Neural crest cell (in vitro differentiated cells): Measurements from ENCODE around the gene CCL16. TPM values are rescaled to one million over a fixed set of nuclear protein-coding genes. Genes with fewer than 3 reads are reported as not detected.
"Not testable (repeated sequence)": the region's sequence is repeated elsewhere in the genome, so short reads cannot be mapped to it uniquely, and the experiment has no call there.

ENCODE experiments used
- DNase-seq: peaks from one replicate; pipeline ENCODE4 v3.0.0; 2021; ENCODE audit warnings: low read depth, mixed read lengths, low spot score
- H3K27ac Mint-ChIP-seq: one replicate; pipeline ENCODE4 v1.8.0; 2021; ENCODE audit warnings: mild to moderate bottlenecking, mixed read lengths; ENCODE audit not compliant: unreplicated experiment
- H3K27me3 Mint-ChIP-seq: 2 replicates; pipeline ENCODE4 v1.8.0; 2021; ENCODE audit warnings: low read depth, mild to moderate bottlenecking, mixed read lengths
- H3K36me3 Mint-ChIP-seq: 2 replicates; pipeline ENCODE4 v1.8.0; 2021; ENCODE audit warnings: low read depth, mild to moderate bottlenecking, mixed read lengths
- H3K4me1 Mint-ChIP-seq: 2 replicates; pipeline ENCODE4 v1.8.0; 2021; ENCODE audit warnings: mixed read lengths
- H3K4me3 Mint-ChIP-seq: one replicate; pipeline ENCODE4 v1.8.0; 2021; ENCODE audit warnings: mild to moderate bottlenecking, mixed read lengths
- H3K9me3 Mint-ChIP-seq: 2 replicates; pipeline ENCODE4 v1.8.0; 2021; ENCODE audit warnings: mixed read lengths
- total RNA-seq: library from RNA; stranded (reverse); gene quantifications from 2 replicates; pipeline ENCODE4 v1.2.1, GENCODE V29; 2021
- TF ChIP-seq, protein P1 (sequence below): fragments of 200-600 bp; sonication (generic); conservative IDR thresholded peaks from 2 replicates; pipeline ENCODE4 v1.5.0; 2021; ENCODE audit warnings: antibody characterized with exemption, mild to moderate bottlenecking

The CCL16 gene
- total RNA-seq, 1 donor from 2014 or later: not detected

- TF ChIP-seq, protein P1, sequence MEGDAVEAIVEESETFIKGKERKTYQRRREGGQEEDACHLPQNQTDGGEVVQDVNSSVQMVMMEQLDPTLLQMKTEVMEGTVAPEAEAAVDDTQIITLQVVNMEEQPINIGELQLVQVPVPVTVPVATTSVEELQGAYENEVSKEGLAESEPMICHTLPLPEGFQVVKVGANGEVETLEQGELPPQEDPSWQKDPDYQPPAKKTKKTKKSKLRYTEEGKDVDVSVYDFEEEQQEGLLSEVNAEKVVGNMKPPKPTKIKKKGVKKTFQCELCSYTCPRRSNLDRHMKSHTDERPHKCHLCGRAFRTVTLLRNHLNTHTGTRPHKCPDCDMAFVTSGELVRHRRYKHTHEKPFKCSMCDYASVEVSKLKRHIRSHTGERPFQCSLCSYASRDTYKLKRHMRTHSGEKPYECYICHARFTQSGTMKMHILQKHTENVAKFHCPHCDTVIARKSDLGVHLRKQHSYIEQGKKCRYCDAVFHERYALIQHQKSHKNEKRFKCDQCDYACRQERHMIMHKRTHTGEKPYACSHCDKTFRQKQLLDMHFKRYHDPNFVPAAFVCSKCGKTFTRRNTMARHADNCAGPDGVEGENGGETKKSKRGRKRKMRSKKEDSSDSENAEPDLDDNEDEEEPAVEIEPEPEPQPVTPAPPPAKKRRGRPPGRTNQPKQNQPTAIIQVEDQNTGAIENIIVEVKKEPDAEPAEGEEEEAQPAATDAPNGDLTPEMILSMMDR: peak; percentile 80
- no peak overlapping the region for H3K4me3 Mint-ChIP-seq
- peak; percentile 57 for DNase-seq
- no peaks in the 10 kb centered on the region for H3K4me1 Mint-ChIP-seq
- H3K9me3 Mint-ChIP-seq: no peaks in the 10 kb centered on the region
- no peaks in the 10 kb centered on the region for H3K36me3 Mint-ChIP-seq
- no peak overlapping the region for H3K27ac Mint-ChIP-seq
- no peaks in the 10 kb centered on the region for H3K27me3 Mint-ChIP-seq
Measured at GRCh38 chr17:35947156-35947585, 34.1 kb downstream of the CCL16 start.

GRCh38 chr17:35944151-35944550 lies 37.1 kb downstream of the CCL16 start:
- Mint-ChIP-seq H3K27me3 (no peaks in the 10 kb centered on the region), H3K36me3 (no peaks in the 10 kb centered on the region), H3K4me1 (no peaks in the 10 kb centered on the region), H3K4me3 (no peak overlapping the region), H3K27ac (no peak overlapping the region), H3K9me3 (no peaks in the 10 kb centered on the region)
- TF ChIP-seq, protein P1: no peak
- DNase-seq: no peak

GRCh38 chr17:35943537-35943936 lies 37.8 kb downstream of the CCL16 start, which contains the start of gene LYZL6:
Gene LYZL6 (minus strand): TSS chr17:35943713. CDS start chr17:35939356, 4,357 bp downstream.
- H3K36me3 Mint-ChIP-seq: no peaks in the 10 kb centered on the region
- H3K27me3 Mint-ChIP-seq: no peaks in the 10 kb centered on the region
- no peak within 1 kb of the TSS for H3K4me3 Mint-ChIP-seq
- DNase-seq: no peak
- TF ChIP-seq, protein P1: no peak
- no peaks in the 10 kb centered on the region for H3K9me3 Mint-ChIP-seq
- no peaks in the 10 kb centered on the region for H3K4me1 Mint-ChIP-seq
- H3K27ac Mint-ChIP-seq: no peak within 1 kb of the TSS

- no peak overlapping the region for H3K27ac Mint-ChIP-seq
- H3K36me3 Mint-ChIP-seq: no peaks in the 10 kb centered on the region
- no peak overlapping the region for H3K4me3 Mint-ChIP-seq
- H3K27me3 Mint-ChIP-seq: no peaks in the 10 kb centered on the region
- DNase-seq: no peak
- TF ChIP-seq, protein P1: no peak
- H3K9me3 Mint-ChIP-seq: no peaks in the 10 kb centered on the region
- no peaks in the 10 kb centered on the region for H3K4me1 Mint-ChIP-seq
Measured at GRCh38 chr17:35942588-35943186, 38.6 kb downstream of the CCL16 start.

- DNase-seq, H3K27me3 Mint-ChIP-seq, H3K9me3 Mint-ChIP-seq, H3K4me3 Mint-ChIP-seq, H3K27ac Mint-ChIP-seq, H3K36me3 Mint-ChIP-seq, H3K4me1 Mint-ChIP-seq: not testable (repeated sequence)
Measured at GRCh38 chr17:35938492-35938891, 42.8 kb downstream of the CCL16 start.

DNA sequence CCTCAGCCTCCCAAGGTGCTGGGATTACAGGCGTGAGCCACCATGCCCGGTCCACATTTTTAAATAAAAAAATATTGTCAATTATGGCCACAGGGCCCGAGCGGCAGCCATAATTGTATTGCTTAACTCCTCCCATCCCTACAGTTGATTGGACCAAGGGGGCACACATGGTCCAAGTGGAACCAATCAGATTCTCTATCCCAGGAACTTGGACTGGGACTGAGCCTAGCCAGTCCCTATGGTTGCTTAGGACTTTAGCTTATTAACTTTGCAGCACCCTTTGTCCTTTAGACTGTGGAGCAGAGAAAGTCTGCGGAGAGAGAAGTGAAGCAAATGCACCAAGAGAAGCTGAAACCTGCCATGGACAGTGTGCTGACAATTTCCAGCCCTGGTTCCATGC lies 45.2 kb downstream of the CCL16 start:
- Mint-ChIP-seq H3K27me3 (no peaks in the 10 kb centered on the region), H3K4me1 (peaks cover 4% of the 10 kb centered on the region), H3K9me3 (no peaks in the 10 kb centered on the region), H3K4me3 (no peak overlapping the region), H3K27ac (no peak overlapping the region), H3K36me3 (no peaks in the 10 kb centered on the region)
- DNase-seq: no peak
- TF ChIP-seq, protein P1: no peak
